Measurements from ENCODE around the gene CD93.

Gene CD93

GRCh38 chr20:23066772-23067171, 19.4 kb downstream of the CD93 start:
- ChIA-PET POLR2A (interaction anchor here (0.8 kb wide), 1 partner anchor 16 kb away, joined by 4 read pairs; no protein-coding TSS in a partner anchor), CTCF (interaction anchor here (4.2 kb wide), 1 partner anchor 16 kb away, joined by 15 read pairs; no protein-coding TSS in a partner anchor)
- TF ChIP-seq FOXA1 (IDR thresholded peaks at IDR 0.05) = no peak
- TF ChIP-seq HDGF (IDR thresholded peaks at IDR 0.05; ENCODE audit: borderline replicate concordance) = no peak
- TF ChIP-seq LEF1 (IDR thresholded peaks at IDR 0.05; ENCODE audit: borderline replicate concordance) = no peak
- TF ChIP-seq PKNOX1 (IDR thresholded peaks at IDR 0.05) = no peak
- no peak for TF ChIP-seq ELF4 (IDR thresholded peaks at IDR 0.05)
- no peak for TF ChIP-seq FOXM1 (IDR thresholded peaks at IDR 0.05; ENCODE audit: borderline replicate concordance)
- TF ChIP-seq CTBP1 (IDR thresholded peaks at IDR 0.05; ENCODE audit: borderline replicate concordance) = no peak
- no peak for TF ChIP-seq TARDBP (IDR thresholded peaks at IDR 0.05)
- no peak for TF ChIP-seq L3MBTL2 (conservative IDR thresholded peaks at IDR 0.05)
- TF ChIP-seq NFRKB (IDR thresholded peaks at IDR 0.05) = no peak
- TF ChIP-seq SP1 (IDR thresholded peaks at IDR 0.05) = no peak
- no peak for TF ChIP-seq BHLHE40 (IDR thresholded peaks at IDR 0.05; ENCODE audit: borderline replicate concordance)
- TF ChIP-seq ARNT (IDR thresholded peaks at IDR 0.05) = no peak
- no peak for TF ChIP-seq SUZ12 (IDR thresholded peaks at IDR 0.05)
- TF ChIP-seq FOXK2 (IDR thresholded peaks at IDR 0.05) = no peak
- no peak for TF ChIP-seq ZNF384 (IDR thresholded peaks at IDR 0.05)
- no peak for DNase-seq (ENCODE audit: extremely low spot score)

- no peak for DNase-seq (ENCODE audit: extremely low spot score)
- POLR2A ChIA-PET = interaction anchor here (1.9 kb wide), 1 partner anchor 15 kb away, joined by 11 read pairs; no protein-coding TSS in a partner anchor
- no peak for TF ChIP-seq NFRKB (IDR thresholded peaks at IDR 0.05)
- no peak for TF ChIP-seq FOXA1 (IDR thresholded peaks at IDR 0.05)
- TF ChIP-seq ELF4 (IDR thresholded peaks at IDR 0.05) = no peak
- no peak for TF ChIP-seq ARNT (IDR thresholded peaks at IDR 0.05)
- TF ChIP-seq L3MBTL2 (conservative IDR thresholded peaks at IDR 0.05) = no peak
- no peak for TF ChIP-seq BHLHE40 (IDR thresholded peaks at IDR 0.05; ENCODE audit: borderline replicate concordance)
- TF ChIP-seq LEF1 (IDR thresholded peaks at IDR 0.05; ENCODE audit: borderline replicate concordance) = no peak
- TF ChIP-seq ZNF384 (IDR thresholded peaks at IDR 0.05) = no peak
- CTCF ChIA-PET = interaction anchor here (0.8 to 4.2 kb wide), 2 partner anchors 15 to 273 kb away, joined by 3 to 15 read pairs; no protein-coding TSS in a partner anchor
These were observed 20.6 kb downstream of the CD93 start for GRCh38 chr20:23065266-23066201.

GRCh38 chr20:23063581-23063980, 22.5 kb downstream of the CD93 start:
- DNase-seq (ENCODE audit: extremely low spot score) = no peak
- CTCF ChIA-PET = interaction anchor here (1.0 to 4.2 kb wide), 2 partner anchors 13 to 172 kb away, joined by 3 to 15 read pairs; no protein-coding TSS in a partner anchor
- POLR2A ChIA-PET = interaction anchor here (0.7 kb wide), 1 partner anchor 13 kb away, joined by 3 read pairs; no protein-coding TSS in a partner anchor
- TF ChIP-seq FOXA1 (IDR thresholded peaks at IDR 0.05) (no peak), SP1 (IDR thresholded peaks at IDR 0.05) (no peak), FOXK2 (IDR thresholded peaks at IDR 0.05) (no peak), TARDBP (IDR thresholded peaks at IDR 0.05) (no peak), FOXM1 (IDR thresholded peaks at IDR 0.05; ENCODE audit: borderline replicate concordance) (no peak), BHLHE40 (IDR thresholded peaks at IDR 0.05; ENCODE audit: borderline replicate concordance) (no peak), PKNOX1 (IDR thresholded peaks at IDR 0.05) (no peak), HDGF (IDR thresholded peaks at IDR 0.05; ENCODE audit: borderline replicate concordance) (no peak), ZNF384 (IDR thresholded peaks at IDR 0.05) (no peak), ARNT (IDR thresholded peaks at IDR 0.05) (no peak)

- TF ChIP-seq FOXK2 (IDR thresholded peaks at IDR 0.05) = no peak
- TF ChIP-seq TARDBP (IDR thresholded peaks at IDR 0.05) = no peak
- no peak for TF ChIP-seq LEF1 (IDR thresholded peaks at IDR 0.05; ENCODE audit: borderline replicate concordance)
- TF ChIP-seq CTBP1 (IDR thresholded peaks at IDR 0.05; ENCODE audit: borderline replicate concordance) = no peak
- no peak for TF ChIP-seq SP1 (IDR thresholded peaks at IDR 0.05)
- no peak for TF ChIP-seq NFRKB (IDR thresholded peaks at IDR 0.05)
- TF ChIP-seq ELF4 (IDR thresholded peaks at IDR 0.05) = no peak
- no peak for TF ChIP-seq ARNT (IDR thresholded peaks at IDR 0.05)
- no peak for TF ChIP-seq ZNF384 (IDR thresholded peaks at IDR 0.05)
- no peak for DNase-seq (ENCODE audit: extremely low spot score)
- CTCF ChIA-PET = interaction anchor here (1.0 to 4.2 kb wide), 3 partner anchors 13 to 172 kb away, joined by 3 to 15 read pairs (median 4); no protein-coding TSS in a partner anchor
- POLR2A ChIA-PET = interaction anchor here (0.7 to 4.0 kb wide), 2 partner anchors 12 to 13 kb away, joined by 3 to 24 read pairs; no protein-coding TSS in a partner anchor
These were observed 23.0 kb downstream of the CD93 start for GRCh38 chr20:23063168-23063567.

GRCh38 chr20:23062632-23063031, 23.5 kb downstream of the CD93 start:
- TF ChIP-seq CTBP1 (IDR thresholded peaks at IDR 0.05; ENCODE audit: borderline replicate concordance) (no peak), PKNOX1 (IDR thresholded peaks at IDR 0.05) (no peak), SP1 (IDR thresholded peaks at IDR 0.05) (no peak), FOXM1 (IDR thresholded peaks at IDR 0.05; ENCODE audit: borderline replicate concordance) (no peak), L3MBTL2 (conservative IDR thresholded peaks at IDR 0.05) (no peak), ARNT (IDR thresholded peaks at IDR 0.05) (no peak), BHLHE40 (IDR thresholded peaks at IDR 0.05; ENCODE audit: borderline replicate concordance) (no peak), HDGF (IDR thresholded peaks at IDR 0.05; ENCODE audit: borderline replicate concordance) (no peak), ELF4 (IDR thresholded peaks at IDR 0.05) (no peak), FOXA1 (IDR thresholded peaks at IDR 0.05) (no peak), SUZ12 (IDR thresholded peaks at IDR 0.05) (no peak), FOXK2 (IDR thresholded peaks at IDR 0.05) (no peak), TARDBP (IDR thresholded peaks at IDR 0.05) (no peak), NFRKB (IDR thresholded peaks at IDR 0.05) (no peak), LEF1 (IDR thresholded peaks at IDR 0.05; ENCODE audit: borderline replicate concordance) (no peak), ZNF384 (IDR thresholded peaks at IDR 0.05) (no peak)
- CTCF ChIA-PET = interaction anchor here (1.2 to 1.9 kb wide), 2 partner anchors 12 to 17 kb away, joined by 4 read pairs; no protein-coding TSS in a partner anchor
- POLR2A ChIA-PET = interaction anchor here (4.0 kb wide), 1 partner anchor 12 kb away, joined by 24 read pairs; no protein-coding TSS in a partner anchor
- DNase-seq (ENCODE audit: extremely low spot score) = no peak

Data from HEK293T (cell line).